SW480 (cell line): ENCODE data around the gene TASP1.
"Not testable (repeated sequence)": the region's sequence is repeated elsewhere in the genome, so short reads cannot be mapped to it uniquely, and the experiment has no call there.

Source experiments
- DNase-seq: peaks from one replicate; pipeline ENCODE4 v3.0.0-alpha.2; 2016; ENCODE audit warnings: low spot score

TASP1 gene, protein sequence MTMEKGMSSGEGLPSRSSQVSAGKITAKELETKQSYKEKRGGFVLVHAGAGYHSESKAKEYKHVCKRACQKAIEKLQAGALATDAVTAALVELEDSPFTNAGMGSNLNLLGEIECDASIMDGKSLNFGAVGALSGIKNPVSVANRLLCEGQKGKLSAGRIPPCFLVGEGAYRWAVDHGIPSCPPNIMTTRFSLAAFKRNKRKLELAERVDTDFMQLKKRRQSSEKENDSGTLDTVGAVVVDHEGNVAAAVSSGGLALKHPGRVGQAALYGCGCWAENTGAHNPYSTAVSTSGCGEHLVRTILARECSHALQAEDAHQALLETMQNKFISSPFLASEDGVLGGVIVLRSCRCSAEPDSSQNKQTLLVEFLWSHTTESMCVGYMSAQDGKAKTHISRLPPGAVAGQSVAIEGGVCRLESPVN

DNA sequence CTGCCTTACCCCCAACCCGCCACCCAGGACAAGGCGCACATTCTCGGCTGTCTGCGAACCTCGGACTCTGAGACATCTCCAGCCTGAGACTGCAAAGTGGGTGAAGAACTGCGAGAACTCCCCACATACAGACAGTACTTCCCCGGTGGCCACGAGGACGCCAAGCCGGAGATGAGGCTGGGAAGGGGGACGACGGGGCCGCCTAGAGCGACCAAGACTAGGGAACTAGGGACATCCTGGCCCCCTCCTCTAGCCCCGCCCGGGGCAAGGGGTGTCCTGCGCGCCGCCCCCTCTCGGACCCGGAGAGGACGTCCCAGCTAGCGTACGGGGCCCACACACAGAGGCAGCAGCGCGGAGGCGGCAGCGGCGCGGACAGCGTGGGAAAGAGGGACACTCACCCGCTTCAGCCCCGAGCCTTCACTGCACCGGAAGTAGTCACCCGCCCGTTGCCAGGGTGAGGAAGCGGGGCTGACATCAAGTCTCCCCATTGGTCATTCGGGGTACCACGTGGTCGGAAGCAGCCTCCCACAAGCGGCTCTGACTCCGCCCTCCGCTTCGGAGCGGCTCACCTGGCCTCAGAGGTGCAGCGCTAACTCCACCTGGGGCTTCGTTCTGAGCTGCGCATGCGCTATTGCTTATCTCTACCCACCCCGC, at the start of gene TASP1:
TSS of gene TASP1 (minus strand) at position 437 of the 654 bp plus-strand sequence. CDS start 8,854 bp downstream, outside the sequence.
- peak; percentile 99 for DNase-seq

DNA sequence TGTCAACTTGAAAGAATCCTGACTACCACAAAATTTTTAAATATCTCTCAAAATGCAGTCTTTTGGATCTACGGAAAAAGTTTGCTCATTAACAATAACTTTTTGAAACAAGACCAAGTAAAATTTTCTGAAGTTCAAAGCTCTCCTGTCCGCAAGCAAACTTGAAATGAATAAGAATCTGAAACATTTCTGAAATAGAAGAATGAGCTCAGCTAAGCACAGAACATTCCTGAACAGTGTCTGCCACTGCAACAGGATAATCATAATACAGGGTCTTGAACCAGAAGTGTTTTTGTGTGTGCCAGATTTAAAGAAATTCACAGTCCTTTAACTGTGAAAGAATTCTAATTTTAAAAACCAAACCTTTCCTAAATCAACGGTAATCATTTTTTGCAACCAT, 49.1 kb upstream of the TASP1 start:
- DNase-seq = no peak

DNA sequence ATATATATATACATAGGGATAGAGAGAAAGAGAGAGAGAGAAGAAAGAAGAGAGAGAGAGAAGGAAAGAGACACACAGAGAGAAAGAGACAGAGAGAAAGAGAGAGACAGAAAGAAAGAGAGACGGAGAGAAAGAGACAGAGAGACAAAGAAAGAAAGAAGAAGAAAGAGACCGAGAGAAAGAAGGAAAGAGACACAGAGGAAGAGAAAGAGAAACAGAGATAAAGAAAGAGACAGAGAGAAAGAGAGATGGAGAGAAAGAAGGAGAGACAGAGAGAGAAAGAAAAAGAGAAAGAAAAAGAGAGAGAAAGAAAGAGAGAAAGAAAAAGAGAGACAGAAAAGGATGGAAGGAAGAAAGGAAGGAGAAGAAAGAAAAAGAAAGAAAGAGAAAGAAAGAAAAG, 46.9 kb upstream of the TASP1 start:
- DNase-seq = no peak

DNA sequence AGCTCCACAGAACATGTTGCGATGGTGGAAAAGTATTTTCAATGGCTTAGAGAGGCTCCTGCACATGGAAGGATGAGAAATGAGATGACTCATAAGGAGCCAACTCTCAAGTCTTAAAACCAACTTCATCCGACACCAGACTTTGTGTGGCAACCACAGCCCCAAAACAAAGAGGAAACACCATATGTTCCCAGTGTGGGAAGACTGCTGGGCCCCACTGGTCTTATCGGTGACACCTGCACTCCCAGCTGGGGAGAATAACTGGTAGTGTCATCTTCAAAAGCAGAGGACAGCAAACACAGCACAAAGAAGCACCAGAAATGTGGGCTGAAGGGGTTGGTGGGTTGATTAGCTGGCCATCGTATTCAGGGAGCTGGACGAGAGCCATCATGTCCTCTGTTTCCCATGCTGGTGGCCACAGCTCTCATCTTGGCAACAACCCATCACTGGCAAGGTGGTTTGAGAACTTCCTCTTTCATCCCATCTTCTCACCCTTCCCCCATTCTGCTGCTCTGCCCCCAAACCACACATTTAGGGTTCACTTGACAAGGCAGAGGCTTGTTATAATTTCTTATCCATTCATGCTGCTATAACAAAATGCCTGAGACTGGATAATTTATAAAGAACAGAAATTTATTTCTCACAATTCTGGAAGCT, 46.0 kb upstream of the TASP1 start:
- DNase-seq = no peak

DNA sequence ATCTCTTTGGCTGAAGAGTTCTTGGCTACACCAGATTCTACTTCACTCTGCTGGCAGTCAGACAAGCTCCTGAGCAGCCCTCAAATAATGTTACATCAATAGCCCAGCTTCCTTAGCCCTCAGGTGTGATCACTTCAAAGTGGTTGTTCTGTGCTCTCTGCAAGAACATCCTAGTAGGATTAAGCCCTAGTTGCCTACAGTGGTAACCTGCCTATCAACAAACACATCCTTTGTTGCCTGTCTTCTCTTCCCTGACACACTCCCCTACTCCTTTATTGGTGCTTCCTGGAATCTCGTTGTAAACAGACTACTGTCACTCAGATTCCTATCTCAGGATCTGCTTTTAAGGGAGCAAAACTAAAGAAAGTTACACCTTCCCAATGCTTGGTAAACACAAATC, 45.1 kb upstream of the TASP1 start:
- no peak for DNase-seq

DNA sequence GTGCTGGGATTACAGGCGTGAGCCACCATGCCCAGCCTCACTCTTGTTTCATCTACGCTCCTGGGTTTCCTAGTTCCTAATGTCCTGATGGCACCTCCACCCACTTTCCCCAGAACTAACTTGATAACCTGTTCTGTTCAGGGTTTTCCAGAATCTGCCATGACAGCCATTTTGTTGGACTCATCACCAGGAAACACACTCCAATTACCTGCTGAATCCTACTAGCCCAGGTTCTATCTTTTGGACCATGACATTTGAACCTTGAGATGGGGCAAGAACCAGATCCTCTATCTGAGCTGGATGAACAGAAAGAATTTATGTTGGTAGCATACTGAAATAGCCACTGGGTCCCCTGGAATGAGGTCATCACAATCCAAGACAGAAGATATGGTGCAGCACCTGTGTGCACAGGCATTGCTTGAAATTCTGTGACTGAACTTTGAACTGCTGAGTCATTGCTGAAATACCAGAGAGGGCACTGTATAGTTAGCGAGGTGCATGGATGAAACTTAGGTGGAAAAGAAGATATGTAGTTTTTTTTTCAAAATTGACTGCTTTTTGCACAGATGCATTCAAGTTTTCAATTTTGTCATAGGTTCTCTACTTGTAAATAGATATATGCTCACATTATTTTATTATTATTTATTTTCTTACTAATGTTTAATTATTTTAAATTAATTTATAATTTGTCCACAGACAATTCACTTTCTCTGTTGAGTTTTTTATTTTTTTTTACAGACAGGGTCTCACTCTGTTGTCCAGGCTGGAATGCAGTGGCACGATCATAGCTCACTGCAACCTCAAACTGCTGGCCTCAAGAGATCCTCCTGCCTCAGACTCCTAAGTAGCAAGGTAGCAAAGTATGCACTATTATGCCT, 42.8 kb upstream of the TASP1 start:
- peak; percentile 79 for DNase-seq

DNA sequence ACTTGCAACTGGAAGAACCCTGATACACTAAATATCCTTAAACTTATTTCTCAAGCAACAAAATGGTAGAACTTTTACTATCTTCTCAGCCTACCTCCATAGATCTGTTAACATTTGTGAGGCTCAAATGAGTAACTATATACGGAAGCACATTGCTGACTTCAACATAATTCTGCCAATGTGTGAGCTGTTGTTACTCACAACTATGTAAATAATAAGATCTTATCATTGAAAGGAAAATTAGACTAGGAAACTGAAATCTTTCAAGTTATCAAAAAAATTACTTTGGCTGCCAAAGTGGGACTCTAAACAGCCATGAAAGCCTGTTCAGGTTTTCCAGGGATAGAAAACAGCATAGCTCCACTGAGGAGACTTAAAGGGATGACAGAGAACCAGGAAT, 40.2 kb upstream of the TASP1 start:
- DNase-seq = no peak

DNA sequence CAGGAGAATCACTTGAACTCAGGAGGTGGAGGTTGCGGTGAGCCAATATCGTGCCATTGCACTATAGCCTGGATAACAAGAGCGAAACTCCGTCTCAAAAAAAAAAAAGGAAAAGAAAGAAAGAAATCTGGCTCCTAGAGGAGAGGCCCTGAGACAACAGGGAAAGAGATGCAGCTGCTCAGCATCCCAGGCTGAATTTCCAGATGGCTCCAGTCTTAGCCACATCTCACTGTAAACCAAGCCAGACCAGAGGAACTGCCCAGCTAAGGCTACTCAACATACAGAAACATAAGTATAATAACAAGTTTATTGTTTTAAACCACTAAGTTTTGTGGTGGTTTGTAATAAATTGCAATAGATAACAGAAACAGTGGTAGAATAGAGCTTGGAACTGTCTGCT, 38.5 kb upstream of the TASP1 start:
- DNase-seq = no peak

DNA sequence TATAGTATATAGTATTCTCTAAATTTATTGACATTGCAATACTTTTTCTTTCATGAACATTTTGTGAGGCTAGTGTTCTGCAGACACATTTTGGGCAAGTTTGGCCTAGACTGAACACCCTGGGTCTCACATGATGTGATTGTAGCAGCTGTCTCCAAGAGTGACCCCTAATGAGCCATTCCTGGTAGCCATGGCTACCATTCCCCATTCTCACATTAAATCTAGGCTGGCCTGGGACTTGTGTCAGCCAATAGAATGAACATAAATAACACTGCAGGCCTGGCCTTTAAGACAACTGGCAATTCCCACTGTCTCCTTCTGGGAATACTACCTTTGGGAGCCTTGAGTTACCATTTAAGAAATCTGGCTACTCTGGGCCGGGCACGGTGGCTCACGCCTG, 38.0 kb upstream of the TASP1 start:
- no peak for DNase-seq

DNA sequence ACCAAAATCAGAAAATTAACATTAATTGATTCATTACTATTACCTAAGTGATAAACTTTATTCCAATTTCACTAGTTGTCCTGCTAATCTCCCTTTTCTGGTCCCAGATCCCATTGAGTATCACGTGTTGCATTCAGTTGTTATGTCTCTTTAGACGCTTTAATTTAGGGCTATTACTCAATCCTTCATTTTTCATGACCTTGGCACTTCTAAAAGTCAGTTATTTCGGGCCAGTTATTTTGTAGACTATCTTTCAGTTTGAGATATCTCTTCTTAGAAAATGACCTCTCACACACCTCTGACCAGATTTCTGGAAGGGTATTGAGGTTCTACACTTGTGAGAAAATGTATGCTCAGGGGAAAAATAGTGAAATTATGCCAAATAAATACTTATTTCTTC, 34.0 kb upstream of the TASP1 start:
- DNase-seq = no peak

DNA sequence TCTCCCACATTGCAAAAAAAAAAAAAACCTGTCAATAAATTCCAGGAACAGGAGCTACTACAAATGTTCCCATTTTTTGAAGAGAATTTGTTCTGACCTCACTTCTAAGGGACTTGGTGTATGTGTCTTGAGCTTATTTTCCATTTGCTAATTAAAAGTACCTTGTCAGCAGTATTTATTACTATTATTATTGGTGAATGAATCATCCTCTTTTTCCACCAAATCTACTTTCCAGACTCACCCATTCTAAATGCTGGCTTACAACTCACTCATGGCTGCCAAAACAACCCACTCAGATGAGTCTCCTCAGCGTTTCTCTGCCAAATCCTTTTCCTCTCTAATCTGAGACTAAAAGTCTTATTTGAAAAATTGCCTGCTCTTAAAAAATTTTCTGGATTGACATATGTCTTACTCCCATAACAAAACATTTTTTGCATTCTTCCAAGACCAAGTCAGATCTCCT, 33.2 kb upstream of the TASP1 start:
- no peak for DNase-seq

DNA sequence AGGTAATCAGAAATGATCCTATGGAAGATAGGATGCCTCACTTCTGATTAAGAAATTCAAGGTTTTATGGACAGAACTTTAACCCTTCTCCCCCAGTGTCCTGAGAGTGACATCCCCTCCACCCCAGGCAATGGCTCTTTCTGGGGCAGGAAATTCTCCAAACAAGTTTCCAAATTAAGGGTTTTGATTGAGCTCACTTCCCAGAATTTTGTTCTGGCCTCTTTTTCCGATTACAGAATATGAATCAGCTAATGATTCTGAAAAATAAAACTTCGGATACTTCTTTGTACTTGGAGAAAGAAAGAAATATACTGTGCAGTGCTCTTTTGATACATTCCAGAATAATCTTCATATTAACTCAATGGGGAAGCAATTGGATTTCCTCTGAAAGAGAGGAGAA, 32.8 kb upstream of the TASP1 start:
- no peak for DNase-seq

DNA sequence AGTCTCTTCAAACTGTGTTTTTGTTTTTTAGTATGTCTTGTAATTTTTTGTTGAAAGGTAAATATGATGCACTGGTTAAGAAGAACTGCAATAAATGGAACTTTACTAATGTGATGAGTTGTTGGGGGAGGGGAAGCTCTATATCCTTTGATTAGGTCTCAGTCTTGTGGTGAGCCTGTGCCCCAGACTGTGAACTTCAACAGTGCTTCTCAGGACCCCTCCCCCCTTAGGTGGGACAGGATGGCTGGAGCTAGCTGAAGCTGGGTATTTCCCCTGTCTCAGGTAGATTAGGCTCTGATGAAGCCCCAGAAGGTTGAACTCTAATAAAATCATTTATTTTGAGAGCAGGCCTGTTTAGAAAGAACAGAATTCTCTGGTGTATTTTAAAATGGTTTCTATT, 31.4 kb upstream of the TASP1 start:
- DNase-seq = no peak

DNA sequence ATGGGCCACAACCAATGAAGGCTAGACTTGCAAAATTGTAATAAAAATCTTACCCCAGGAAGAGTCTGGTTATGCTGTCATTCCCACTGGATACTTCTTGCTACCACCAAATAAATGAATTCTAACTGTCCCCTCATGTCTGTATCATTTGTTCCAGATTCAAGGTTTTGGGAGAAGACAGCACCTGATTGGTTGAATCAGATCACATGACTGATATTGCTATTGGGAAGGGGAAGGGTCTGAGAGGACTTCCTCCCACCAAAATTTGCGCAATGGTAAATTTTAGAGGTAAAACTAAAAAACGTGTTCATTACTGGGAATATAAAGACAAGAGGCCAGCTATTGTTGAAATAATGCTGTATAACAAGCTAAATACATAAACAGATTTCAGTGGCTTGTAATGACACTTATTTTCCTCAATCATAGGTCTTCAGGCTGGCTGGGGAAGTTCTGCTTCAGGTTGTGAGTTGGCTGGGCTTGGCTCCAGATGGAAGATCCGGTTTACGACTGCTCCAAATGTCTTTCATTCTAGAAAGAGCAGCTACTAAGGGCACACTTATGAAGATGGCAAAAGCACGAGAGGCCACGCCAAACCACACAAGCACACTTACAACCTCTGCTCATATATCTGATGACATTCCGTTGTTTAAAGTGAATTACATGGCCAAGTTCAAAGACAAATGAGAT, 27.1 kb upstream of the TASP1 start:
- no peak for DNase-seq

DNA sequence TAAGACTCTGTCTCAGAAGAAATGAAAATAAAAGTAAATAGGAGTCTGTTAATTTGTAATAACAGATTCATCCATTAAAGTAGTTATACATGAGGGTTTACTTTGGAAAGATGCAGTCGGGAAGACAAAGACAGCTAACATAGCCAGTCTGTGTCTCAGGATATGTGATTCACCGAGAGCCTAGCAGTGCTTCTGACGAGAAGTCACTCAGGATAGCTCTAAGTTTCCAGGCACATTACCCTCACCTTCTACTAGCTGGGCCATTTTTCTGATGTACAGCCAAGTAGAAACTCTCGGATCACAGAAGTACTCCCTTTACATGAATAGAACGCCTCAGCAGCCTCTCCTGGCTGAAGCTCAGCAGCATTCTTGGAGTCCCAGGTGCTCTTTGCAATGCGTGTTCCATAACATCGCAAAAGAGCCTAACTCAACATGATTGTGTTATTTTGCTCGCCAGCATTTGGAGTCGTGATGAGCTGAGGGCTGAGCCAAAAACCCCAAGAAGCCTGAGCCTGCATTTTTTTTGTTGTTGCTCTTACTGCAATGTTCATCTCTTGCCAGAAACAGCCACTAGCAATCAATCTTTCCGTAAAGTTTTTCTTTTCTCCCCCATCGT, 22.4 kb upstream of the TASP1 start:
- DNase-seq = no peak

DNA sequence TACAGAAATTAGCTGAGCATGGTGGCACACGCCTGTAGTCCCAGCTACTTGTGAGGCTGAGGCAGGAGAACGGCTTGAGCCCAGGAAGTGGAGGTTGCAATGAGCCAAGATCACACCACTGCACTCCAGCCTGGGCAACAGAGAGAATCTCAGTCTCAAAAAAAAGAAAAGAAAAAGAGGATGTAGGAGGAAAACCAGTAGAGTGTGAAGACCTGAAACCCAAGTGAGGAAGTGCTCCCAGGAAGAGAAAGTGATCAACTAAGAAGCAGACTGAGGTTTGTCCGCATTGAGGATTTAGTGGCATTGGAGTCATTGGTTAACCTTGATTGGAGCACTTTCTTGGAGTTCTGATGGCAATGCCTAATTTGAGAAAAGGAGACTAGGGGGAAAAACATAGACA, 20.6 kb upstream of the TASP1 start:
- DNase-seq = no peak

DNA sequence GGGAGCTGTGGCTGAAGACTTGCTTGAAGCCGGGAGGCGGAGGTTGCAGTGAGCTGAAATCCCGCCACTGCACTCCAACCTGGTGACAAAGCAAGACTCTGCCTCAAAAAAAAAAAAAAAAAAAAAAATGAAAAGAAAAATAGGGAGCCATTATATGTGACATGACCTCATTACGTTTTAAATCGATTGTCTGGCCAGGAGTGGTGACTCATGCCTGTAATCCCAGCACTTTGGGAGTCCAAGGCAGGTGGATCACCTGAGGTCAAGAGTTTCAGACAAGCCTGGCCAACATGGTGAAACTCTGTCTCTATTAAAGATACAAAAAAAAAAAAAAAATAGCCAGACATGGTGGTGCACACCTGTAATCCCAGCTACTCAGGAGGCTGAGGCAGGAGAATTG, 19.3 kb upstream of the TASP1 start:
- not testable (repeated sequence) for DNase-seq

DNA sequence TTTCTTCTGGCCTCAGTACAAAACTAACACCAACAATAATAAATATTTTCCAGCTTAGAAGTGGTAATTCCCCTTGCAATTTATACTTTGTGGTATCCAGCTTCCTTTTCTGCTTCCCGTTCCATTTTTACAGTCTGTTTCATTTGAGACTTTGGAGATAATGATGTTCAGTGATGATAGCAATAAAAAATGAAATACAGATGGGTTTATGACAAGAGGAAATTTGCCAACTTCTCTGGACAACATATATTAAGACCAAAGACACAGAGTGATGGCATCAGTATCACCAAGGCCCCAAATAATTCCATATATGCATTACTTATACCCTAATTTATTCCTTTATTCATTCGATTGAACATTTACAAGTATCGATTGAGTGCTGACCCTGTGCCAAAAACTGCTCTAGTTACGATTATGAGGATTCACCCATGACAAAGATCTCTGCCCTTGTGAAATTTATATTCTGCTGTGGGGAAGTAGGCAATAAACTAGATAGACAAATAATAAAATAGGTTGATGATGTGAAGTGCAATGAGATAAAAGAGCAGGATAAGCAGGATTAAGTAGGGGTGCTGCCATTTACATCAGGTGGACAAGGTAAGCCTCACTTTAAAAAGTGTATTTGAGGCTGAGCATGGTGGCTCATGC, 18.1 kb upstream of the TASP1 start:
- DNase-seq = no peak

DNA sequence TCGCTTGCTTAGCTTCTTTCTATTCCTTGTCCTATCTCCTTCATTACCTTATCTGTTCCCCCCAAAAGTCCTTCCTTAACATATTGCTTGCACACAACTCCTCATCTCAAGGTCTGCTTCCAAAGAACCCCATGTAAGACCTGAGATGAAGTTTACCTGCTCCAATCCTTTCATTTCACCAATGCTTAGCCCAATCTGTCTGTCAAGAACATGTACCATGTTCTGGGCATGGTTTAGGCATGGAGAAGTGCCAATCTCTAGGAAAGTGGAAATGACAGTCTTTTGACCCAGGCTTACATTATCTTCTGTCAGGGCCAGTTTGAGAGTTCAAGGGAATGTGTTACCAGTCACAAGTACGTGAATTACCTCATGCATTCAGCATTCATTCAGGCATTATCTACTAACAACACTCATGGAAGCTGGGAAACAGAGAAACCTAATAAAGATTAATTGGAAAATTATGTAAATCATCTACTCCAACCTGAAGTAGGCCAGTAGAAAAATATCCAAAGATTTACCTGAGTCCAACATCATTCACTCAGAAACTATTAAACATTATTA, 15.8 kb upstream of the TASP1 start:
- DNase-seq = no peak

DNA sequence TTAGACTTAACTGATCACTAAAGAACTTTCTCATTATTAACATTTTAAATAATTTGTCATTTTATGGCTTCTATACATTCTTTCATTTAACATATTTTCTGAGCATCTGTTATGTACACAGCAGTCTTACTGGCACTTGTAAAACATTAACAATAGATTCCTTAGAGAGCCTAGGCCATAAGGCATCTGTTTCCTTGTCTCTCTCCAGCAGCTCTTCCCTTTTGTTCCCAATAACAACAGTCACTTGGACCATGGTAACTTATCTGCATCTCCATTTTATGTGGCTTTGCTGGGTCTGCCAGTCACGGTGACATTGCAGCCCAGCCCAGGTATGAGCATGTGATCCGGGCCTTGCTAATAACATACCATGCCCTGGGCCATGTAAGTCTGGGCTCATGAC, 11.7 kb upstream of the TASP1 start:
- DNase-seq = no peak
